GM19467 (cell line): ENCODE measurements around the gene RNF123.

Source experiments
- ATAC-seq: cut with Tn5 transposase; IDR thresholded peaks from one replicate; pipeline ENCODE4 v1.9.1; 2021; ENCODE audit warnings: mild to moderate bottlenecking, moderate library complexity; ENCODE audit not compliant: unreplicated experiment

The RNF123 gene

DNA sequence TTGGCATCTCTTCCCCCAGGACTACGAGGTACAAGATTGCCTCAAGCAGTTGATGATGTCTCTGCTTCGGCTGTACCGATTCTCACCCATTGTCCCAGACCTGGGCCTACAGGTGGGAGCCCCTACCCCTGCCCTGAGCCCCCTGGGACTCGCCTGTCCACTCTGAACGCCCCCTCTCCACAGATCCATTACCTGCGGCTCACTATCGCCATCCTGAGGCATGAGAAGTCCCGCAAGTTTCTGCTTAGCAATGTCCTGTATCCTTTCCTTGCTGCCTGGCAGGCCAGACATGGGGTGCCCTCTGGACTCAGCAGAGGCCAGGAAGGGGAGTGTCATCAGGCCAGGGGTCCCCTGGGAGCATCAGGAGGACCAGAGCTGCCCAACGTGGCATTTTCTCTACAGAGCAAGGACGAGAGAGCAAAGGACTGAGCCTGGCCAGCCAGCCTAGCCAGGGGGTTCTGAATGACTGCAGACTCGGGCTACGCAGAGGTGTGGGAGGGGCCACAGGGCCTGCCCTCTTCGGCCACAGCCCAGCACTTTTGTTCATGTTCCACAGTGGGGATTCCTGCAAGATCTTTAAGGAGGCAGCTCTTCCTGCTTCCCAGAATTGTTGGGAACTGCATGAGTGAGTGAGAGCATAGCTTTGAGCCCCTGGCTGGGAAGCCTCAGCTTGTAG is 11.2 kb downstream of the RNF123 start:
- ATAC-seq, result no peak

DNA sequence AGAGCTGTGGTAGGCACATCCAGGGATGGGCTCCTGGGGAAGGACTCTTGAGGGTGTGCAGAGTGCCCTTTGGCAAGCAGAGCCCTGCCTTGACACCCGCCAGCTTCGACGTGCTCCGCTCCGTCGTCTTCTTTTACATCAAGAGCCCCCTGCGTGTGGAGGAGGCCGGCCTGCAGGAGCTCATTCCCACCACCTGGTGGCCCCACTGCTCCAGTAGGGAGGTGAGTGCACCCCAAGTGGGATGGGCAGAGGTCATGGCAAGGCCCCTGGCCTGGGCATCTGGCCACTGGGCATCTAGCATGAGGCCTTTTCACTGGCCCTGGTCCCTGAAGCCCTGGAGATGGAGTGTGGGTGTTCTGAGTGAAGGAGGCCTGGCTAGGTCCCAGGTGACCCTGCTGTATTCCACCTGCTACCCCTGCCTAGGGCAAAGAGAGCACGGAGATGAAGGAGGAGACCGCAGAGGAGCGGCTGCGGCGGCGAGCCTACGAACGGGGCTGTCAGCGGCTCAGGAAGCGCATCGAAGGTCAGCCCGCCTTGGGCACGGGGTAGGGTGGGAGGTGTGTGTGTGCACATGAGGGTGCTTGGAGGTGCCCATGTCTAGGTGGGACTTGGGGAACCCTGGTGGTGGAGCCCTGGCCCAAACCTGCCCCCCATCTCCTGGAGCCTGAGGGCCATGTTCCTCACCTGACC is 12.2 kb downstream of the RNF123 start:
- no peak for ATAC-seq

DNA sequence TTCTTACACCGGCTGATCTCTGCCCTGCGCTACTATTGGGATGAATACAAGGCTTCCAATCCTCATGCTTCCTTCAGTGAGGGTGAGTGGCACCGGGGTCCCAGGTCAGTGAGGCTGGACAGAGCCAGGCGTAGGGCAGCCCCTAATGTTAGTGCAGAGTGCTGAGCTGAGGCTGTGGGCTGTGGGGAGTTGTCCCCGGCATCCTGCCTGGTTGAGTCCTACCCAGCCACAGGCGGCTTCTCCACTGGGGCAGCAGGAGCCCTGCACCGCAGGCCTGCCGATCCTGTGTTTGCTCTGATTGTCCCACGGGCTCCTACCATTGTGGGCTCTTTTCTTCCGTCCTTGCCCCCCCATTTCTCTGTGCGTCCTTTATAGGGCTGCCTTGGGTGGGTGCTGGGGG is 13.3 kb downstream of the RNF123 start:
- no peak for ATAC-seq

DNA sequence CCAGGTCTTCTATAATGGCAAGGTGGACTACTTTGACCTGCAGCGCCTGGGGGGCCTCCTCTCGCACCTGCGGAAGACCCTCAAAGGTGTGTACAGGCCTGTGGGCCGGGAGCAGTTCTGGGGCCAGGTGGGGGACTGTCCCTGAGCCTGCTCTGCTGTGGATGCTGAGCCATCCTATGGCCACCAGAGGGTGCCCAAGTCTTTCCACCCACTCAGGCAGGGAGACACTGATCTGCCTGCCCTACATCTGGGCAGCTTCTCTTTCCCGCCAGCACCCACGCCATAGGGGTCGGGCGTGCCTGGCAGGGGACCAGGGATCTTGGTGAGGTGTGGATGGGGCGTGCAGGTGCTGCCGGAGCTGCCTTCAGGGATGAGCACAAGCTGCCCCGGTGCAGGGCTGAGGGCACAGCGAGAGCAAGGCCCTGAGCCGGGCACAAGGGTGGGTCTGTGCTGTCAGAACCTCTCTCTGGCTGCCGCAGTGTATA is 14.1 kb downstream of the RNF123 start:
- no peak for ATAC-seq

DNA sequence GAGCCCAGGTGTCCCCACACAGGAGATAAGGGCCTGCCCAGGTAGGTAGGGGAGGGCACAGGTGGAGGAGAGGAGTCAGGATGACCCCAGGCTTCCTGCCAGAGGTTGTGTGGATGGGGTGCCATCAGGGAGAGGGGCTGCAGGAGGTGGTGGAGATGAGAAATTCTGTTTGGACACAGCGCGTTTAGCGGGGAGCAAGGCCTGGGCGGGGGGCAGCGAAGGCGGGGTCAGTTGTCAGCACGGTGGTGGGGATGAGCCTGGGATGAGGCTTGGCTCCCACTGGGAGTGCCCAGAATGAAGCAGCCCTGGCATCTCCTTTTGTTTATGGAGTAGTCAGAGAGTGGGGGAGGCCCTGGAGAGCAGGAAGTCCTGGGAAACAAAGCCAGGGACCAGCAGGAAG is 14.6 kb downstream of the RNF123 start:
- ATAC-seq, result no peak

DNA sequence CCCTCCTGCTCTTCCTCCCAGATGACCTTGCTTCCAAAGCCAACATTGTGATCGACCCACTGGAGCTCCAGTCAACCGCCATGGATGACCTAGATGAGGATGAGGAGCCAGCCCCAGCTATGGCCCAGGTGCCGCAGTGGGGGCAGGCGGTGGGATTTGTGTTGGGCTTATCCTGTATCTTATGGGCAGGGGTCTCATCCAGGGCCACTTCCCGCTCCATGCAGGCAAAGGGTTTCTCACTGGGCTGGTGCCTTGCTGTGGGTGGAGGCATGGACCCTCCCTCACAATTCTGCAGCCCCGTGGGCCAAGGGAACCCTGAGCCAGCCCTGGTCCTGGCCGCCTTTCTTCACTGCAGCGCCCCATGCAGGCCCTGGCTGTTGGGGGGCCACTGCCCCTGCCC is 15.3 kb downstream of the RNF123 start:
- no peak for ATAC-seq

DNA sequence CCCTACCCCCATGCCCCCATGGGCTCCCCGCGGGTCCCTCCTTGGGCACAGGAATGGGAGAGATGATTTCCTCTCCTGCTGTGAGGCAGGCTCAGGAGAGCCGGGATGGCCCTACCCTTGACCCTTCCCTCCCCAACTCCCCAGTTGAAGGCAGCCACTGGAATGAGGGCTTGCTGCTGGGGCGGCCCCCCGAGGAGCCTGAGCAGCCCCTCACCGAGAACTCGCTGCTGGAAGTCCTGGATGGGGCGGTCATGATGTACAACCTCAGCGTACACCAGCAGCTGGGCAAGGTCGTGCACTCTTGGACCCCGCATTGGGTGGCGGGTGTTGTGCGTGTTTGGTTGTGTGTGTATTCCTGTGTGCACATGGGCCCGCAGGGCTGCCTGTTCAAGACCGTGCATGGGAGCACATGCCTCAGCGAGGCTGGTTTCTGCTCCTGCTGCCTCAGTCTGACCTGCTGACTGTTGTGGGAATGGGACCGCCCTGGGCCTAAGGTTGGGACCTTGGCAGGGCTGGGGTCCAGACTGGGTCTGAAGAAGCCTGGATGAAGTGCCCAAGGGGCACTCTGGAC is 16.1 kb downstream of the RNF123 start:
- no peak for ATAC-seq

DNA sequence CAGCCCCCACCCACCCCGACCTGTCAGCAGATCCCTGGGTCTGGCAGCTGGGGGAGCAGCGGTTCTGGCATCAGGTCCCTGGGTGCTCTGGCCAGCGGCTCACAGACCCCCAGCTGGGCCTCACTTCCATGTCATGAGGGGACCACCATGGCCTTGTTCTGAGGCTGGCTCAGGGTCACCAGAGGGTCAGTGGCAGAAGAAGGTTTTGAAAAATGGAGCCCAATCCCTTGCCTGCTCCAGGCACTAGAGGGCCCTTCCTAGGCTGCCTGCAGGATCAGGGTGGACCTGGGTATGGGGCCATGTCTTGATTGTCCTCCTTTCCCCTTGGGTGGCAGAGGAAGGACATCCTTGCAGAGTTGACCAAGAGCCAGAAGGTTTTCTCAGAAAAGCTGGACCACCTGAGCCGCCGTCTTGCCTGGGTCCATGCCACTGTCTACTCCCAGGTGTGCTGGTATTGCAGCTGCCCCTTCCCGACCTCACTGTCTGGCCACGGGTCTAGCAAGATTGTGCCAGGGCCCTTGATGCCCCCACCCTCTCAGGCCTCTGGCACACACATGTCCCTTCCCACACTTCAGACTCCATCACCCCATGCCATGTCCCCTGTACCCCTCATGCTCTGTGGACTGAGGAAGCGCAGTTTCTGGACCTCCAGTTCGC is 17.2 kb downstream of the RNF123 start:
- no peak for ATAC-seq

DNA sequence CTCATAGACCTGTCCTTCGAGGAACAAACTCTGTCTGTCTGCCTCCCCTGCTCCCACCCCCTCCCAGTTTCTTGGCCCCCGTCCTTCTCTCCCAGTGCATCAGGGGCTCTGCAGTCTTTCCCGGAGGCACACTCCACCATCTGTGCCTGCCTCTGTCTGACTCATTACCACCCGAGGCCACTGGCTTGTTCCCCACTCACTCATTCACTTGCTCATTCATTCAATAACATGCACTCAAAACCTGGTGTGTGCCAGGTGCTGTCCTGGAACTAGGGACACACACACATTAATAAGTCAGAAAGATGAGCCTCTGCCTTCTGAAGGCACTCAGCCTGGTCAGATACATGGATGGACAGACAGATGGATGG is 17.7 kb downstream of the RNF123 start:
- no peak for ATAC-seq

DNA sequence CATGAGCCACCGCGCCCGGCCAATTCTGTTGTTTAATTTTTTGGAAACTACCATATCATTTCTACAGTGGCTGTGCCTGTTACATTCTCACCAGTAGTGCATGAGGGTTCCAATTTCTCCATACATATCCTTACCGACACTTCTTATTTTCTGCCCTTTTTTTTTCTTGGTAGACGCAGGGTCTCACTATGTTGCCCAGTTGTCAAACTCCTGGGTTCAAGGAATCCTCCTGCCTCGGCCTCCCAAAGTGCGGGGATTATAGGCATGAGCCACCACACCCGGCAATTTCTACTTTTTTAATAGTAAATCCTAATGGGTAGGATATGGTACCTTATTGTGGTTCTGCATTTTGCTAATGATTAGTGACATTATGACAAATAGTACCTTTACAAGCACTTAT is 20.5 kb downstream of the RNF123 start:
- ATAC-seq, result no peak

DNA sequence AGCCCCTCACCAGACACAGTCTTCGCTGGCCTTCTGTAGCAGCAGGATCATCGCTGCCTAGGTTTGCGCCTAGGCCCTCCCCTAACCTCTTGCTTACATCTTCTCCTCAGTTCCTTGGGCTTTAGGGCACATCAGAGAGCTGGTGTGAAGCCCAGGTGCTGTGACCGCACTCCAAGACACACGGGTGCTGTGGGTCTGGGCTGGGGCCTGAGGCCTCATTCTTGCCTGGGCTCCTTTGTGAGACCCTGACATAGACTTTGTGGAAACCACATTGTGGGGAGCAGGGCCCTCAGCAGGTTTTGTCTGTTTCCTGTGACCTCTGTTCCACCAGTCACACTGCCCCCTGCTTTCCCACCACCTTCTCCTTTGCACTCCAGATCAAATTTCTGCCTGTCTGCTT is 22.1 kb downstream of the RNF123 start:
- ATAC-seq, result no peak

DNA sequence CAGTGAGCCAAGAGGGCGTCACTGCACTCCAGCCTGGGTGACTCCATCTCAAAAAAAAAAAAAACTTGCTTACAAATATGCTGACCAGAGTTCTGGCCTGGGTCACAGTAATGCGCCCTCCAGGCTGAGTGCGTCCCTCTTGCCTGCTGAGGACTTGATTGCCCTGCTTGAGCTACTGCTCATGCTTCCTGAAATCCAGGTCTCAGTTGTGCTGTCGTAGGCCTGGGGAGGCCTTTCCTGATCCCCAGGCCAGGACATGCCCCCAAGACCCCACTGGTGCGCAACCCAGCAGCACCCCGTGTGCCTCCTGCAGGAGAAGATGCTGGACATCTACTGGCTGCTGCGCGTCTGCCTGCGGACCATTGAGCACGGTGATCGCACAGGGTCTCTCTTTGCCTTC is 22.8 kb downstream of the RNF123 start:
- ATAC-seq, result no peak

DNA sequence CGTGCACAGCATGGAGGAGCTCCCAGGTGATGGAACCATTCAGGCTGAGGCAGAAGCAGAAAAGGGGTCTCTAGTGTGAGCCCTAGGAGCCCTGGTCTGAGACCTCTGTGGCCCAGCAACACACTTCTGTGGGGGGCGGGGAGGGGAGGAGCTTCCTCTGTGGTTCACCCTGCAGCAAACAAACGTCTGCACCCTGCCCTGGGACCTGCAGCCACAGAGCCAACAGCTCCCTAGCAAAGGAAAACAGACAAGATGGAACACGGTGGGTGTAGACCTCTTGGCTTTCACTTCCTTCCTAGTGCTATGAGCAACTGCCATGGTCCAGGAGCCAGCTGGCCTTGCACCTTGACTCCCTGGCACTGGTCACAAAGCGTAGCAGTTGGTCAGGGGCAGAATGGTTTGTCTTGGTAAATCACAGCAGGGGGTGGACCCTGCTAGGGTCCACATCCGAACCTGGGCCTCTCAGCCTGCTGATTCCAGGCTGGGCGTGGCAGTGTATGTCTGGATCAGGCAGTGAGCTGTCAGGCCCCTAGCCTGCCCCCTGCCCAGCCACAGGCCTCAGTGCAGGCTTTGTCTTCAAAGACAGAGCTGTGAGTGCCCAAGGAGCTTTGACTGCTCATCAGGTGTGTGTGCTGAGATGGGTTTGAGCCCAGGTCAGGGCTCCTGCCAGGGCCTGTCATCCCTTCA is 23.4 kb downstream of the RNF123 start:
- no peak for ATAC-seq

DNA sequence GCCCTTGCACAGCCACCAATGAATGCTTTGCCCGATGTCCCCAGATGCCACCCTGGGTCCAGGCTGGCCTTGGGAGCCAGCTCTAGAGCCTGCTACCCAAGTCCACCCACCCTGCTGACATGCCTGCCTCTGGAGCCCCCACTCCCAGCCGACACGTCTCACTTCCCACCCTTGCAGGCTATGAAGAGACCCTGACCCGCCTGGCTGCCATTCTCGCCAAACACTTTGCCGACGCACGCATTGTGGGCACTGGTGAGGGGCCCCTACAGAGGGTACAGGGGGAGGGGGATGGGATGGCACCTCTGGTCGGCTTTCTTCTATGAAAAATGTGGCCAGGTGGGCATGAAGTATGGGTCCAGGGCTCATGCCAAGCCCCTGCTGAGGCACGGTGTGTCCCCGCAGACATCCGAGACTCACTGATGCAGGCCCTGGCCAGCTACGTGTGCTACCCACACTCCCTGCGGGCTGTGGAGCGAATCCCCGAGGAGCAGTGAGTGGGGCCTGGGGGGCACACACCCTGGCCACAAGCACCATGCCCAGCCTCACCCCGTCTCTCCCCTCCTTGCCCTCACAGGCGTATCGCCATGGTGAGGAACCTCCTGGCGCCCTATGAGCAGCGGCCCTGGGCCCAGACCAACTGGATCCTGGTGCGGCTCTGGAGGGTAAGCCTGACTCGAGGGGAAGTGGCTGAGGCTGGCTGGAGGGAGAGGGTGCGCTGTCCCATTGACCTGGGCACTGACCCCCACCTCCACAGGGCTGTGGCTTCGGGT is 24.2 kb downstream of the RNF123 start:
- no peak for ATAC-seq

DNA sequence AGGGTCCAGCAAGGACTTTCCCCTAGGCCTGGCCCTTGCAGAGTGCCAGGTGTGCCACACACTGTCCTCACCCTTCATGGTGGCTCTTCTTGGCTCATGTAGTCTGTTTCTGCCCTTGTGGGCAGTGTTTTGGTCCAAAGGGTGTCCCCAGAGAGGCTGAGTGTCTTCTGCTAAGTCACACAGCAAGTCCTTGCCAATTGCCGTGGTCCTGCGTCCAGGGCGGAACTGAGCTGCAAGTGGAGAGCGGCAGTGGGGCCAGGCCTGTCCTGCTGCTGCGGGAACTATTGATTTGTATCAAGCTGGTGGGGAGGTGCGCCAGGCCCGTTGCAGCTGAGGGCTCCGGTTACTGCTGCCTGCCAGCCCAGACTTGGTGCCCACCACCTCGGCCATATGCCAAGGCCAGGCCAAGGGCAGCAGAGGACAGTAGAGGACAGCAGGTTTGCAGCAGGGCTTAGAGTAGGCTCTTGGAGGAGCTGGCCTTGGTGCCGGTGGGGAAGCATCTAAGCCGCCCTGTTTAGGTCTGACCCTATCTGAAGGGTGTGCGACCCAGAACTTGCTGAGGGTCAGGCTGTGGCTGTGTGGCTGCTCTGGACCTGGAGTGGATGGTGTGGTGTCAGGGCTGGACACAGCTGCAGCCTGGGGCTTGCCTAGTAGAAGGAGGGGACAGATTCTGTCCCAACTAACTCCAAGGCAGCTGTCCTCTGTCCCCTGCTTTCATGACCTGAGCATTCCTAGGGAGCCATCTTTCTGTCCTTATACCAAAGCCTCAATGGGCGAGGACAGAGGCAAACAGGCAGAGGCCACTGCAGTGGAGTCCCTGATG is 25.6 kb downstream of the RNF123 start:
- no peak for ATAC-seq

DNA sequence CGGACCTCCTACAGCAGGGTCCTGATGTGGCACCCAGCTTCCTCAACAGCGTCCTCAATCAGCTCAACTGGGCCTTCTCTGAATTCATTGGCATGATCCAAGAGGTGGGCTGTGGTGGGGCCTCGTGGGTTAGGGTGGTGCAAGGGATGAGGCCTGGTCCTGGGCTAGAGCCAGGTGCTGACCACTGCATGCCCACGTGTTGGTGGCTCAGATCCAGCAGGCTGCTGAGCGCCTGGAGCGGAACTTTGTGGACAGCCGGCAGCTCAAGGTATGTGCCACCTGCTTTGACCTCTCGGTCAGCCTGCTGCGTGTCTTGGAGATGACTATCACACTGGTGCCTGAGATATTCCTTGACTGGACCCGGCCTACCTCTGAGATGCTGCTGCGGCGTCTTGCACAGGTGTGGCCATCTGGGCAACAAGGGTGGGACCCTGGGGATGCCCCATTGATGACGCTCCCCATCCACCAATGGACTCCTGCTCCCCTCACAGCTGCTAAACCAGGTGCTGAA is 26.3 kb downstream of the RNF123 start:
- ATAC-seq, result no peak

DNA sequence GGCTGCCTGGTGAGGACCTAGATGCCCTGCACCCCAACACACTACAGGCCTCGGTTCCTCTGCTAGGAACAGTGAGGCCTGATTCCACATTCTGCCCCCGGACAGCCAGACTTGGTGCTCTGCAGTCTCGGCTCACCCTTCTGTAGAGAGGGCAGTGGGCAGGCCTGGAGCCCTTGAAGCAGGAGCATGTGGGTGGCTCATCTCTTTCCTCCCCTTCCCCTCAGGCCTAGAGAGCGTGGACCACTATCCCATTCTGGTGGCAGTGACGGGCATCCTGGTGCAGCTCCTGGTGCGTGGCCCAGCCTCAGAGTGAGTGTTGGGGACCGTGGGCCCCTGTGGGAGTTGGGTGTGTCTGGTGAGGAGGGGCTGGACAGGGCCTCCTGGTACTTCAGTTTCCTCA is 26.8 kb downstream of the RNF123 start:
- no peak for ATAC-seq

DNA sequence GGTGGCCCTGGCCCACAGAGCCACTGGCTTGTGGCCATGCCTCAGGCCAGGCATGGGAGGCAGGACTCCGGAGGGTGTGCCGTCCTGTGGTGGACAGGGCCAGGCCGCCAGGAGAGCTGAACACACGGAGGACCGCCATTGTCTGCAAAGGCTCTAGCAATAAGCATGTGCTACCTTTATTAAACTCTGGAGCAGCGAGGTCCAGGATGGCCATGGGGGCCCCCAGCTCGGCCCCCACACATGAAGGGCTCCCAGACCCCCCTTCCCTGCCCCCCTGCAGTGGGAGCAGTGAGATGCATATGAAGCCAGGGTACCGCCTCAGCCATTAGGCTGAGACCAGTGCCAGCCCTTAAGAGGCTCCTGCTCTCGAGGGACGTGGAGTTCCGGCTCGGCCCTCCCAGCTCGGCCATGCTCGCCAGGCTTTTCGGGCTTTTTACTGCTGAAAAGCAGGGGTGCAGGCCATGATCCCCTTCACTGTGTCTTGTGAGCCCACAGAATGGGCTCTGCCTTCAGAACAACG is 27.4 kb downstream of the RNF123 start:
- ATAC-seq, result no peak

DNA sequence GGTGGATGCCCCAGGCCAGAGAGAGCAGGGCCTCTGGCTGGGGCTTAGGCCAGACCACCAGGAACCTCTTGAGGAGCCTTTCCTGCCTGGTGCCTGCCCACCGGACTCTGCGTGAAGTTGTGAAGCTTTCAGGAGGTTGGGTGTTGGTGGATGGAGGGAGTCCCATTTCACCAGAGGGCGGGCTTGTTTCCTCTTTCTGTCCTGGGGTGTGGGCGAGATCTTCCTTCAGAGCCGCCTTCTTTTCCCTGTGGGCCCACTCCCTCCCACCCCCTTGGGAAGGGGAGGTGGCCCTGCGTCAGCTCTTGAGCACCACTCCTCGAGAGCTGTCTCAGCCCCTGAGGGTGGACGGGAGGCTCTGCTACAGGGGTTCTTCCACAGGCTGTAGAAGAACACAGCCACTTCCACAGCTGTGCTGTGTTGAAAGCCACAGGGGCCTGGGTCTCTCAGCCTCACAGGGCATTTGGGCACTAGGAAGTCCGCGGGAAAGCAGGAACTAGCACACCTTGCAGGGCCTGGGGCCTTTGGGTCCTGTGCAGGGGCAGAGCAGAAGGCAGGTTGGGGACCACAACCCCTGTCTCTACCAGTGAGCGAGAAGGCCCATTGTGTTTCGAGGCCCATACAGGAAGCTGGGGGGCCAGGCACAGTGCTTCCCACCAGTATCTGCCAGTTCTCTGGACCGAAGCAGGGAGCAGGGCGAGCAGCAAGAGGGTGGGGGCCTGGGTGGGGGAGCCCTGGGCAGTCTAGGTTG is 28.0 kb downstream of the RNF123 start:
- ATAC-seq, result no peak
